Measurements from ENCODE around the gene SGK1. TPM values are rescaled to one million over a fixed set of nuclear protein-coding genes. Genes with fewer than 3 reads are reported as not detected.
"Not testable (repeated sequence)": the region's sequence is repeated elsewhere in the genome, so short reads cannot be mapped to it uniquely, and the experiment has no call there.

The SGK1 gene
- total RNA-seq, 2 experiments from 2014 or later: 39.7 to 41.0 TPM

DNA sequence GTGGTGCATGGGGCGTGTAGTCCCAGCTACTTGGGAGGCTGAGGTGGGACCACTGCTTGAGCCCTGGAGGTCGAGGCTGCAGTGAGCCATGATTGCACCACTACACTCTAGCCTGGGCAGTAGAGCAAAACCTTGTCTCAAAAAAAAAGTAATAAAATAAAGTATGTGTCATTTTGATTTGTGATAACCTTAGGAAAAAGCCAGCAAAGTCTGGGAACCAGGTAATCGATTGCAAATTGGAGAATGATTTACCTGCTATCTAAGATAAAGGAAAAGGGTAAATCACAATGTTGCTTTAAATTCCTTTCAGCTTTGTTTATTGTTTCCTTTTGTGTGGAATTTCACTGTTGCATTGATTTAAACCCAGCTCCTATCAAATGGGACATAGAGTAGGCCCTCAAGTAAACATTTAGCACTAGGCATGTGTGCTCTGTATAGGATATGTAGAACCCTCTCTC lies 59.0 kb downstream of the SGK1 start:
- ChIA-PET POLR2A (no interaction called here), CTCF (no interaction called here)
- H3K4me3 Mint-ChIP-seq: no peak overlapping the region
- H3K27me3 Mint-ChIP-seq: no peaks in the 10 kb centered on the region
- no peak overlapping the region for H3K27ac Mint-ChIP-seq
- H3K4me1 Mint-ChIP-seq (ENCODE audit: low read depth): no peaks in the 10 kb centered on the region
- no peaks in the 10 kb centered on the region for H3K9me3 Mint-ChIP-seq
- no peaks in the 10 kb centered on the region for H3K36me3 Mint-ChIP-seq
- no peak for DNase-seq
- intact Hi-C loops (cut with micrococcal nuclease): no loop called here

DNA sequence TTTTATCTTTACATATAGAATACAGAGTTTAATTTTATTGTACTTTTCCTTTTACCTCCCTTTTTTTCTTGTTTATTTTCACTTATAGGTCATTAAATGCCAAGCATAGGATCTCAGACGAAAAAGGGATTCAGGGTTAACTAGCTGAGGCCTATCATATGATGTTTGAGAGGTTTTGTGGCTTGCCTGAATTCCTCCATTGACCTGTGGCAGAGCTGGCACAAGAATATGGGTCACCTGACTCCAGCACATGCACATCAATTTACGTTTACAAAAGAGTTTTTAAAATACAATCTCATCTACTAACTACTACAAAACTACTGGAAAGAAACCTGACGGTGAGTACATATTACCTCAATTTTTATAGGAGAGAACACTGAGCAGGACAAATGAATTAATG lies 60.4 kb downstream of the SGK1 start:
- intact Hi-C loops (cut with micrococcal nuclease): no loop called here
- Mint-ChIP-seq H3K9me3 (no peaks in the 10 kb centered on the region), H3K4me1 (ENCODE audit: low read depth) (no peaks in the 10 kb centered on the region), H3K27me3 (no peaks in the 10 kb centered on the region), H3K27ac (no peak overlapping the region), H3K36me3 (no peaks in the 10 kb centered on the region), H3K4me3 (no peak overlapping the region)
- DNase-seq: no peak
- ChIA-PET CTCF (no interaction called here), POLR2A (no interaction called here)

DNA sequence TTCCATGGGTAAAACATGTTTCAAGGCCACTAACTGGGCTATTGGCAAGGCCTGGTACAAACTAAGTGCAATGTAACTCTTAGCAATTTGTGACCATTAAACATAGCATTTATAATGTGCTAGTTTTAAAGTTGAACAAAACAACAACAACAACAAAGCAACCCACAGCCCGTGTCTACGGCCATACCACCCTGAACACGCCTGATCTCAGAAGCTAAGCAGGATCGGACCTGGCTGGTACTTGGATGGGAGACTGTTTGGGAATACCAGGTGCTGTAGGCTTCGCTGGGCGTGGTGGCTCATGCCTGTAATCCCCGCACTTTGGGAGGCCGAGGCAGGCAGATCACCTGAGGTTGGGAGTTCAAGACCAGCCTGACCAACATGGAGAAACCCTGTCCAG lies 61.0 kb downstream of the SGK1 start:
- Mint-ChIP-seq H3K9me3 (no peaks in the 10 kb centered on the region), H3K4me1 (ENCODE audit: low read depth) (no peaks in the 10 kb centered on the region), H3K27me3 (no peaks in the 10 kb centered on the region), H3K36me3 (no peaks in the 10 kb centered on the region), H3K27ac (no peak overlapping the region), H3K4me3 (no peak overlapping the region)
- ChIA-PET CTCF (no interaction called here), POLR2A (no interaction called here)
- no peak for DNase-seq
- intact Hi-C loops (cut with micrococcal nuclease): no loop called here

DNA sequence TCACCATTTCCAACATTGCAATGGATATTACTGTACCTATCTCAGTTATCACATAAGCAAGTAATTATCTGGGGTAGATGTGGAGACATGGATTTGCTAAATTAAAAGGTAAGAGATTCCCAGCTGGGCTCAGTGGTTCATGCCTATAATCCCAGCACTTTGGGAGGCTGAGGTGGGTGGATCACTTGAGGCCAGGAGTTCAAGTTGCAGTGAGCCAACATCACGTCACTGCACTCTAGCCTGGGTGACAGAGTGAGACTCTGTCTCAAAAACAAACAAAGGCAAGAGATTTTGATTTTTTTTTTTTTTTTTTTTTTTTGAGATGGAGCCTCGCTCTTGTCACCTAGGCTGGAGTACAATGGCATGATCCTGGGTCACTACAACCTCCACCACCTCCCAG lies 62.6 kb downstream of the SGK1 start:
- not testable (repeated sequence) for H3K27me3 Mint-ChIP-seq; H3K4me3 Mint-ChIP-seq; H3K4me1 Mint-ChIP-seq (ENCODE audit: low read depth)

DNA sequence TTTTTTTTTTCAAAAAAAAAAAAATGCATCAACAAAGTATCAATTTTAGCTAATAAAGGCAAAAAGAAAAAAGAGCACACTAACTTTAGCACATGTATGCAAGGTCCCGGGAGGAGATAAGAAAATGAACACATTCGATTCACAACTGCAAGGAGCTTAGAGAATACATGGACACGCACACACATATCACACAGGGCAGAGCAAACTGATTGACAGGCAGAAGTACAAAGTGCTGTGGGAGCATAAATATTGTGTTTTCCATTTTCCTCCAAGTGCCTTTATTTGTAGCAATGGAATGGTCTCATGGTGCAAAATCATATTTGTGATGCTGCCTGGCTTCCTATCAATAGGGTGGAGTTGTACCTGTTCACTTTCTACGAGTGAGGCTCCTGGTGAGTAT lies 63.8 kb downstream of the SGK1 start:
- peaks cover 16% of the 10 kb centered on the region for H3K4me1 Mint-ChIP-seq (ENCODE audit: low read depth)
- no peaks in the 10 kb centered on the region for H3K36me3 Mint-ChIP-seq
- H3K27ac Mint-ChIP-seq: no peak overlapping the region
- intact Hi-C loops (cut with micrococcal nuclease): no loop called here
- DNase-seq: no peak
- ChIA-PET POLR2A (interaction anchor here (0.6 kb wide), 1 partner anchor 37 kb away, joined by 4 read pairs; no protein-coding TSS in a partner anchor), CTCF (no interaction called here)
- H3K4me3 Mint-ChIP-seq: no peak overlapping the region
- no peaks in the 10 kb centered on the region for H3K27me3 Mint-ChIP-seq
- H3K9me3 Mint-ChIP-seq: no peaks in the 10 kb centered on the region

More for the DNA sequence above, 62.6 kb downstream of the SGK1 start:
- H3K36me3 Mint-ChIP-seq; CTCF ChIA-PET; intact Hi-C loops (cut with micrococcal nuclease); DNase-seq; H3K27ac Mint-ChIP-seq; POLR2A ChIA-PET; H3K9me3 Mint-ChIP-seq: not testable (repeated sequence)

DNA sequence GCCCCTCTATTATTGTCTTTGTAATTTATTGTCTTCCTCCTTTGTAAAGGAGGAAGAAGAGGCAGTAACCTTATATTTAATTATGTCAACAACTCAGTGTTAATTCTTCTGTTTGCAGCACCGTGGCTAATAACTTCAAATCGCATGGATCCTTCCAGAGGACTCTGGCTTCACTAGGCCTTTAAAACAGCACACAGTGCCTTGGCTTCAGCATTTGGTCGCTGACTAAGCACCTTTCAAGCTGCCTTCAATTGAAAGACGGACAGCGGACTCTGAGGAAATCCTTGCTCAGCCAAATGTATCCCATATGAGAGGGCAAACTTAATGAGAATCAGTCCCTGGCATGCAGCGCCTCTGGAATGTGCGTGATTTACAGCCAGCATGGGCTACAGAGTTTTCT lies 64.2 kb downstream of the SGK1 start:
- peaks cover 20% of the 10 kb centered on the region for H3K4me1 Mint-ChIP-seq (ENCODE audit: low read depth)
- ChIA-PET POLR2A (no interaction called here), CTCF (no interaction called here)
- H3K4me3 Mint-ChIP-seq: no peak overlapping the region
- H3K27me3 Mint-ChIP-seq: no peaks in the 10 kb centered on the region
- H3K27ac Mint-ChIP-seq: no peak overlapping the region
- no peaks in the 10 kb centered on the region for H3K36me3 Mint-ChIP-seq
- H3K9me3 Mint-ChIP-seq: no peaks in the 10 kb centered on the region
- intact Hi-C loops (cut with micrococcal nuclease): no loop called here
- no peak for DNase-seq

DNA sequence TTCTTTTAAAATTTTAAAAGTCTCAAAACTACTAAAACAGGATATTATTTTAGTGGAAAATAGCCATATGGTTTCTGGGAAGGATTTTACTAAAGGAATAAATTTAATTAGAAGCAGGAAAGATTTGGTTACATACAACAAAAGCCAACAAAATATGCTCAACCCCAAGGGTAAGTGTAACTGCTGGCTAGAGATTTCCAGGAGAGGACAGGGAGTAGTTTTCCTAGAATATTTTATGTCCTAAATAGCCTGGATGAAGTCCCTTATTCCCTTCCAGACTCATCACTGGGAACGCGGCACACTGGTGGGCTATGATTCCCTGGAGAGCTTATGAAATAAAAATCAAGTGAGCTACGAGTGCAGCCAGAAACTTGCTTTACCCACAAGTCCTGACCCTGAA lies 66.6 kb downstream of the SGK1 start:
- ChIA-PET POLR2A (no interaction called here), CTCF (interaction anchor here (0.6 kb wide), 1 partner anchor 1582 kb away, joined by 4 read pairs; no protein-coding TSS in a partner anchor)
- Mint-ChIP-seq H3K4me1 (ENCODE audit: low read depth) (peaks cover 40% of the 10 kb centered on the region), H3K27ac (no peak overlapping the region), H3K9me3 (no peaks in the 10 kb centered on the region), H3K36me3 (no peaks in the 10 kb centered on the region), H3K27me3 (no peaks in the 10 kb centered on the region), H3K4me3 (no peak overlapping the region)
- intact Hi-C loops (cut with micrococcal nuclease): no loop called here
- DNase-seq: no peak

DNA sequence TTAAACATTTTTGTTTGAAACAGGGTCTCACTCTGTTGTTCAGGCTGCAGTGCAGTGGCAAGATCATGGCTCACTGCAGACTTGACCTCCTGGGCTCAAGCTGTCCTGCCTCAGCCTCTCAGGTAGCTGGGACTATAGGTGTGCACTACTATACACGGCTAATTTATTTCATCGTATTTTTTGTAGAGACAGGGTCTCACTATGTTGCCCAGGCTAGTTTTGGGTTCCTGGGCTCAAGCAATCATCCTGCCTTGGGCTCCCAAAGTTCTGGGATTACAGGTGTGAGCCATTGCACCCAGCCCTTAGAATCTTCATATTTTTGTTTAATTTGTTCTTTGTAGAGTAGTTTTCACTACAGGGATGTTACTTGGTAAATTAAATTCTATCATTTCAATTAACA lies 67.1 kb downstream of the SGK1 start:
- peaks cover 43% of the 10 kb centered on the region for H3K4me1 Mint-ChIP-seq (ENCODE audit: low read depth)
- intact Hi-C loops (cut with micrococcal nuclease): no loop called here
- no peaks in the 10 kb centered on the region for H3K9me3 Mint-ChIP-seq
- no peak overlapping the region for H3K27ac Mint-ChIP-seq
- POLR2A ChIA-PET: interaction anchor here (1.7 kb wide), 1 partner anchor 16 kb away, joined by 4 read pairs; no protein-coding TSS in a partner anchor
- H3K36me3 Mint-ChIP-seq: no peaks in the 10 kb centered on the region
- no peaks in the 10 kb centered on the region for H3K27me3 Mint-ChIP-seq
- CTCF ChIA-PET: no interaction called here
- no peak for DNase-seq
- no peak overlapping the region for H3K4me3 Mint-ChIP-seq

DNA sequence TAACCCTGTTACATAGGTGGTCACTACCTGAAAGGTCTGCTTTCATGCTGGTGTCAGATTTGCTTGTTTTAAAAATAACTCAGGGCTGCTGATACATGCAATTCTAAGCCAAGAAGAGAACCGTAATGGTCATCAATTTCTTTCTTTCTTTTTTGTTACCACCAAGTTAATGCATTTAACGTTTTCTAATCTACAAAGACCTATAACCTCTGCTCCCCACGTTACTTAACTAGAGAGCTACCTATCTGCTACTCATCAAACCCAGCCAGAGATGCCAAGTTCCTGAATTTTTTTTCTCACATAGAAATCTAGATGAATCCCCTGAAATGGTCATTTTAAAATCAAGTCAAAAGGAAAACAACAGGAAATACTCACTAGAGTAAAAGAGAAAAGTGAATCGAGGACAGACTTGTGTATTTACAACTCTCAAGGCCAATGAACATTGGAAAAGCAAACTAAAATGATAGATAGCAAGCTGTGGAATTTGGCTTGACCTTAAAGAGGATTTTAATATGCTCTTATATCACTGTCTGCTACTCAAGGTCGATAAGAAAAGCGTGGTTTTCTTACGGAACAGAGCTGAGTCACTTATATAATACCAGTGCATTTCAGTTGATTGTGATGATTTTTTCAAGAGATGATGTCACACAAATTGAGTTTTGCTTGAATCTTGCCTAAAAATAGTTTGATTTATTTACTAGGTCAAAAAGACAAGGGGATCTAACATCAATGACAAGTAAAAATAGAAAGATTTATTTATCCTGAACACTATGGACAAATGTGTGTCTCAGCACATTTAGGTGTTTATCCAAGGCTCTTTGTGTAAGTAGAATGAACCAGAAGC lies 67.9 kb downstream of the SGK1 start:
- Mint-ChIP-seq H3K27ac (peak overlapping the region; percentile 6), H3K4me3 (peak overlapping the region; percentile 2), H3K4me1 (ENCODE audit: low read depth) (peaks cover 51% of the 10 kb centered on the region), H3K36me3 (no peaks in the 10 kb centered on the region), H3K27me3 (no peaks in the 10 kb centered on the region), H3K9me3 (no peaks in the 10 kb centered on the region)
- intact Hi-C loops (cut with micrococcal nuclease): loop anchor here (5.0 kb wide), 1 partner anchor 932 kb away; the partner anchor contains the start of gene MYB
- POLR2A ChIA-PET: interaction anchor here (1.1 to 1.7 kb wide), 3 partner anchors 15 to 76 kb away, joined by 3 to 4 read pairs (median 3); no protein-coding TSS in a partner anchor
- DNase-seq: no peak
- CTCF ChIA-PET: interaction anchor here (1.1 to 1.3 kb wide), 2 partner anchors 16 to 38 kb away, joined by 4 read pairs; no protein-coding TSS in a partner anchor

DNA sequence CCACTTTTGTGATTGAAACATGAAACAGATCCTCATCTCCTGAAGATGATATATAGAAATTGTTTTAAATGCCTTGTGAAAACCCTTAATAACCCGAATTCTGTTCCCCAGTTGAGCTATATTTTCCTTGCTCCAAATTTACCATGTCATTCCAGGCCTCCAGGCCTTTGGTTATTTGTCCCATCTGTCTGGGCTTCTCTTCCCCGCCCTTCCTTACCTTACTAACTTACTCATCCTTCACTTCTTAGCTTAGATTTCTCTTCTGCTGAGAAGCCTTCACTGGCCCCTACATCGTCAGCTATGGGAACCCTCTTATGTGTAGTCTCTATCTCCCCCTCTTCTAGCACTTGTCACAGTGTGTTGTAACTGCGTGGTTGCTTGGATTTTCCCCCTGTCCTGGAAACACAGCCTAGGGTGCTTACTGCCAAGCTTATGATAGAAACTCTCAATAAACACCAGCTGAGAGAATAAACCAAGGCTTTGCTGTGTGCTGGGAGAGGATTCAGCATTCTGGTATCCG lies 68.6 kb downstream of the SGK1 start:
- peaks cover 3% of the 10 kb centered on the region for H3K9me3 Mint-ChIP-seq
- H3K27ac Mint-ChIP-seq: peak overlapping the region; percentile 9
- no peak for DNase-seq
- H3K27me3 Mint-ChIP-seq: no peaks in the 10 kb centered on the region
- H3K4me1 Mint-ChIP-seq (ENCODE audit: low read depth): peaks cover 51% of the 10 kb centered on the region
- no peak overlapping the region for H3K4me3 Mint-ChIP-seq
- intact Hi-C loops (cut with micrococcal nuclease): loop anchor here (5.0 kb wide), 1 partner anchor 933 kb away; the partner anchor contains the start of gene MYB
- ChIA-PET CTCF (interaction anchor here (1.1 to 1.3 kb wide), 2 partner anchors 15 to 39 kb away, joined by 4 read pairs; no protein-coding TSS in a partner anchor), POLR2A (interaction anchor here (1.1 to 1.7 kb wide), 3 partner anchors 14 to 75 kb away, joined by 3 to 4 read pairs (median 3); no protein-coding TSS in a partner anchor)
- H3K36me3 Mint-ChIP-seq: no peaks in the 10 kb centered on the region

DNA sequence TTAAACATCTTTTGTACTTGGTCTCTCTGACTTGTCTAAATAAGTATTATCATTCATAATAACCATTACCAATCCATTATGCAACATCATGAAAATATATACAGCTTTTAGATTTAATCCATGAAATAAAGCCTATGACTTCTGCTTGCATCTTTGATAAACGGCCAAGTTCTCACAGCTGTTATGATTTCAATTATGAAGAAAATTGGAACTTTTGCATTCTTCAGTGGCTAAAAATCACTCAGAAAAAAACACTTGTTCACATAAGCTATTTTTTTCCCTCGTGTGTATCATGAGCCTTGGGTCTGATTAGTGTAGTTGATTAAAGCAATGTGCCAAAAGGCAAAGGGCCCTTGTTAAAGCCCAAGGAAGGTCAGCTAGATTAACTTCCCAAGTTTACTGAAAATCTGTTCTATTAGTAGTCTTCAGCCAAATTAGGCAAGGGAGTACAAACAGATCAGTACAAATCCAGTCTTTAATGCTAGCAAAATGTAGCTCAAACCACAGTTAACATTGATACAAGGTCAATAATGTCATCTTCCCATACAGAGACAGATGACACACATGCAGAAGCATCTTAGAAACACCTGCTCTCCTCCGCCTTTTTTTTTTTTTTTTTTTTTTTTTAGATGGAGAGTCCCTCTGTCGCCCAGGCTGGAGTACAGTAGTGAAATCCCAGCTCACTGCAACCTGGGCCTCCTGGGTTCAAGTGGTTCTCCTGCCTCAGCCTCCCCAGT lies 69.9 kb downstream of the SGK1 start:
- CTCF ChIA-PET: interaction anchor here (0.7 to 0.9 kb wide), 3 partner anchors 70 to 197 kb away, joined by 3 read pairs; no protein-coding TSS in a partner anchor

More for the DNA sequence above, 69.9 kb downstream of the SGK1 start:
- DNase-seq: no peak
- peak overlapping the region; percentile 20 for H3K4me3 Mint-ChIP-seq
- H3K36me3 Mint-ChIP-seq: no peaks in the 10 kb centered on the region
- H3K27ac Mint-ChIP-seq: peak overlapping the region; percentile 86
- intact Hi-C loops (cut with micrococcal nuclease): loop anchor here (1.0 to 5.0 kb wide), 11 partner anchors 12 to 934 kb away; partner anchors contain the start of genes MYB and TBPL1
- H3K9me3 Mint-ChIP-seq: peaks cover 4% of the 10 kb centered on the region
- H3K27me3 Mint-ChIP-seq: no peaks in the 10 kb centered on the region
- H3K4me1 Mint-ChIP-seq (ENCODE audit: low read depth): peaks cover 51% of the 10 kb centered on the region
- POLR2A ChIA-PET: interaction anchor here (0.6 to 1.4 kb wide), 5 partner anchors 13 to 70 kb away, joined by 3 to 4 read pairs (median 3); no protein-coding TSS in a partner anchor

Measured in activated CD4-positive, alpha-beta memory T cell treated with anti-CD3 and anti-CD28 coated beads for 36 hours (primary cell).